HG03060 (cell line): ENCODE data around the gene CHAF1A.

Experiments used
- ATAC-seq: cut with Tn5 transposase; IDR thresholded peaks from one replicate; pipeline ENCODE4 v1.9.1; 2021; ENCODE audit warnings: low read depth, moderate number of reproducible peaks; ENCODE audit not compliant: unreplicated experiment

The CHAF1A gene

GRCh38 chr19:4482721-4483364 is 80.4 kb downstream of the CHAF1A start:
- no peak for ATAC-seq

GRCh38 chr19:4483385-4483784 is 80.9 kb downstream of the CHAF1A start:
- ATAC-seq = no peak

DNA sequence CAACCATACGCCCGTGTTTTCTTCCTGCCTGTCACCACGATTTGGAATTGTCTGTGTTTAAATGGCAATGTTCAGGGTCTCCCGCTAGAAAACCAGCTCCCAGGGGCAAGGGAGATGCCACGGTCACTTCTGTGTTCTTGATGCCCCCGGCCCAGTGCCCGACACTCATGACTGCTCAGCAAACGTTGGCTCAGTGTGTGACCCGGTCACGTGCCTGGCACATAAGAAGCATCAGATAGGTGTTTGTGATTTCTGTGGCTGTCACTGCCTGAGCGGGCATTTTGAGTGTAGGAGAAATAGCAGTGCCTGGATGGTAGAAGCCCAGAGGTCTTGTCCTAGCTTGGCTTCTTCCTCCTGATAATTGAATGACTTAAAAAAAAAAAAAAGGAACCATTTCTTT is 85.1 kb downstream of the CHAF1A start:
- no peak for ATAC-seq

DNA sequence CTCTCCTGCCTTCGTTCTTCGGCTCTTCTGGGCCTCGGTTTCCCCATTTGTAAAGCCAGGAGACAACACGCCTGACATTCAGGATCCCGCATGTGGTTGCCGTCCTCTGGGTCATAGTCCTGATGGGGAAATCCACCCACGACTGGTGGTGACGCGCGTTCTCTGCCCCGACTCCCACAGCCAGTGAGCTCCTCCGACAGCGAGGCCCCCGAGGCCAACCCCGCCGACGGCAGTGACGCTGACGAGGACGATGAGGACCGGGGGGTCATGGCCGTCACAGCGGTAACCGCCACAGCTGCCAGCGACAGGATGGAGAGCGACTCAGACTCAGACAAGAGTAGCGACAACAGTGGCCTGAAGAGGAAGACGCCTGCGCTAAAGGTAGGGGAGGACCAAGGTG is 86.1 kb downstream of the CHAF1A start:
- ATAC-seq = no peak

DNA sequence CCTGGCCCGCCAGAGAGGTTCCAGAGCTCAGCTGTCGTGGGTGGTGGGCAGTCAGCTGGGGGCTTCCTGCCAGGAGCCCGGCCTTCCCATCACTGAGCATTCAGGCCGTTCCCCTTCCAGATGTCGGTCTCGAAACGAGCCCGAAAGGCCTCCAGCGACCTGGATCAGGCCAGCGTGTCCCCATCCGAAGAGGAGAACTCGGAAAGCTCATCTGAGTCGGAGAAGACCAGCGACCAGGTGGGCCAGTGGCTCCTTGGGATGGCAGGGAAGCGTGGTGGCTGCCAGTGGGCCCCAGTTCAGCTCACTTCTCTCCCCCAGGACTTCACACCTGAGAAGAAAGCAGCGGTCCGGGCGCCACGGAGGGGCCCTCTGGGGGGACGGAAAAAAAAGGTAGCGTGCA is 89.0 kb downstream of the CHAF1A start:
- ATAC-seq = no peak

- no peak for ATAC-seq
Observed at GRCh38 chr19:4492337-4493103, 90.1 kb downstream of the CHAF1A start.
